Measurements from ENCODE around the gene TSPAN10. TPM values are rescaled to one million over a fixed set of nuclear protein-coding genes. Genes with fewer than 3 reads are reported as not detected.

The TSPAN10 gene
- total RNA-seq, 3 donors from 2014 or later = 0.27 to 0.47 (median 0.41) TPM

DNA sequence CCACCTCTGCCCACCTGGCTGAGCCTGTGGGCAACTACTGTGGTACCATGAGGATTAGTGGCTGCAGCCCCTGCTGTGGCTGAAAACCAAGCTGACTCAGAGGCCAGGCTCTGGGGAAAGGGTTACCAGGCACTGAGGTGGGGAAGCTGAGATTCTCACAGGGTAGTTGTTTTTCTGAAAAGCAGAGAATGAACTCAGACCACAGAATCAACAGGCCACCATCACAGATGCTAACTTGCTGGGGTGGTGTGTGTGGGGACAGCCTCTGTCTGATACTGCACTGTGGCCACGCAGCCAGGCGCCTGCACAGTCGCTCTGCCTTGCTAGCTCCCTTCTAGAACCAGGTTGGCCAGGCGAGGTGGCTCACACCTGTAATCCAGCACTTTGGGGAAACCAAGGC is 28.9 kb upstream of the TSPAN10 start:
- TF ChIP-seq, protein P1, sequence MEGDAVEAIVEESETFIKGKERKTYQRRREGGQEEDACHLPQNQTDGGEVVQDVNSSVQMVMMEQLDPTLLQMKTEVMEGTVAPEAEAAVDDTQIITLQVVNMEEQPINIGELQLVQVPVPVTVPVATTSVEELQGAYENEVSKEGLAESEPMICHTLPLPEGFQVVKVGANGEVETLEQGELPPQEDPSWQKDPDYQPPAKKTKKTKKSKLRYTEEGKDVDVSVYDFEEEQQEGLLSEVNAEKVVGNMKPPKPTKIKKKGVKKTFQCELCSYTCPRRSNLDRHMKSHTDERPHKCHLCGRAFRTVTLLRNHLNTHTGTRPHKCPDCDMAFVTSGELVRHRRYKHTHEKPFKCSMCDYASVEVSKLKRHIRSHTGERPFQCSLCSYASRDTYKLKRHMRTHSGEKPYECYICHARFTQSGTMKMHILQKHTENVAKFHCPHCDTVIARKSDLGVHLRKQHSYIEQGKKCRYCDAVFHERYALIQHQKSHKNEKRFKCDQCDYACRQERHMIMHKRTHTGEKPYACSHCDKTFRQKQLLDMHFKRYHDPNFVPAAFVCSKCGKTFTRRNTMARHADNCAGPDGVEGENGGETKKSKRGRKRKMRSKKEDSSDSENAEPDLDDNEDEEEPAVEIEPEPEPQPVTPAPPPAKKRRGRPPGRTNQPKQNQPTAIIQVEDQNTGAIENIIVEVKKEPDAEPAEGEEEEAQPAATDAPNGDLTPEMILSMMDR (IDR thresholded peaks at IDR 0.05) = no peak
- ATAC-seq (no peak), DNase-seq (no peak)
- Histone ChIP-seq H3K4me3 (no peak overlapping the region), H3K4me1 (ENCODE audit: low read depth) (no peaks in the 10 kb centered on the region), H3K9me3 (no peaks in the 10 kb centered on the region), H3K36me3 (ENCODE audit: low read depth) (peaks cover 8% of the 10 kb centered on the region)
- intact Hi-C loops (cut with DNase I, micrococcal nuclease) = no loop called here

DNA sequence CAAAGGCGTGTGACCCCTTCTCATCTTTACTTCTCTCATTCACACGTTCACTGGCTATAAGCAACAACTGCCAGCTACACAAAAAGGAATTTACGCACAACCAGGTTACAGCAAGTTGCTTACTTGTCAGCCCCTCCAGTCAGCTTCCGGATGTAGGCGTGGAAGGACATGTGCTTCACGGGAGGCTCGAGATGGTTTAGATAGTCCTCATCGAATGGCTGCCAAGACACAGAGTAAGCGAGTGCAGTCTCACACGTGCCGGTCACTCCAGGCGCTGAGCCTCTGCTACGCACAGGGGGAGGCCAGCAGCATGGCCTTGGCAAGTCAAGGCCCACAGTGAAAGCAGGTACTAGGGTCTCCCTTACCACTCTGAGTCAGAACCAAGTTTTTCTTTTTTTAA is 28.4 kb upstream of the TSPAN10 start:
- H3K4me3 ChIP-seq = no peak overlapping the region
- no peaks in the 10 kb centered on the region for H3K9me3 ChIP-seq
- H3K36me3 ChIP-seq (ENCODE audit: low read depth) = peaks cover 8% of the 10 kb centered on the region
- DNase-seq = no peak
- no peaks in the 10 kb centered on the region for H3K4me1 ChIP-seq (ENCODE audit: low read depth)
- intact Hi-C loops (cut with DNase I, micrococcal nuclease) = no loop called here
- no peak for ATAC-seq
- TF ChIP-seq, protein P1 (IDR thresholded peaks at IDR 0.05) = no peak

DNA sequence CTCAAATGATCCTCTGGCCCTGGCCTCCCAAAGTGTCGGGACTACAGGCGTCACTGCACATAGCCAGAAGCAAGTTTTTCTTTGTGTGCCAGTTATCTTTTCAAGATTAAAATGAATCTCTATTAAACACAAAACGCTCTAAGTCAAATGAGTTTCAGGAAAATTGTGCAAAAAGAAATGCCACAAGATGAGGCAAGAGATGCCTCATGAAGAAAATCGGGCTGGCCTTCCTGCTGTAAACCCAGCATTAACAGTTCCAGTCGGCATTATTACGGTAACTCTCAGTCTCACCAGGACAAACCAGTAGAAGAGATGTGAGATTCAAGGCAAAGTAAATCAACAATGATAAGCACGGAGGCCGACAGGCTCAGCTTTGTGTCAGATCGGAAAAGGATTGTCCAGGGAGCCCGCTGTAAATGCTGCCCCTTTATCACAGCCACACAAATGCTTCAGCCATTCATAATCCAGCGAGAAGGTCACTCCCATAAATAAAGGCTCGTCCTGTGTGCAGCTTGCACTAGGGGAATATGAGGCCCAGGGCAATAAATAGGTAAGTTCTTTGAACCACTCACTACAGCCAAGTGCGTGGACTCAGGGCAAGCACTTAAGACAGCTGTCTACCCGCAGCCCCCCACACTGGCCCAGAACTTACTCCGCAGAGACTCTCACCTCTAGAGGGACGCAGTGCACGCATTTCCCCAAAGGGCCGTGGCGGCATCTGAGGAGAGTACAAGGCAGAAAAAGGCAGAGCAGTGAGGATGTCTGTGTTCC is 27.3 kb upstream of the TSPAN10 start:
- TF ChIP-seq, protein P1 (IDR thresholded peaks at IDR 0.05) = no peak
- no peak for DNase-seq
- Histone ChIP-seq H3K36me3 (ENCODE audit: low read depth) (peaks cover 4% of the 10 kb centered on the region), H3K9me3 (no peaks in the 10 kb centered on the region), H3K4me1 (ENCODE audit: low read depth) (no peaks in the 10 kb centered on the region), H3K4me3 (no peak overlapping the region)
- intact Hi-C loops (cut with DNase I, micrococcal nuclease) = no loop called here
- no peak for ATAC-seq

DNA sequence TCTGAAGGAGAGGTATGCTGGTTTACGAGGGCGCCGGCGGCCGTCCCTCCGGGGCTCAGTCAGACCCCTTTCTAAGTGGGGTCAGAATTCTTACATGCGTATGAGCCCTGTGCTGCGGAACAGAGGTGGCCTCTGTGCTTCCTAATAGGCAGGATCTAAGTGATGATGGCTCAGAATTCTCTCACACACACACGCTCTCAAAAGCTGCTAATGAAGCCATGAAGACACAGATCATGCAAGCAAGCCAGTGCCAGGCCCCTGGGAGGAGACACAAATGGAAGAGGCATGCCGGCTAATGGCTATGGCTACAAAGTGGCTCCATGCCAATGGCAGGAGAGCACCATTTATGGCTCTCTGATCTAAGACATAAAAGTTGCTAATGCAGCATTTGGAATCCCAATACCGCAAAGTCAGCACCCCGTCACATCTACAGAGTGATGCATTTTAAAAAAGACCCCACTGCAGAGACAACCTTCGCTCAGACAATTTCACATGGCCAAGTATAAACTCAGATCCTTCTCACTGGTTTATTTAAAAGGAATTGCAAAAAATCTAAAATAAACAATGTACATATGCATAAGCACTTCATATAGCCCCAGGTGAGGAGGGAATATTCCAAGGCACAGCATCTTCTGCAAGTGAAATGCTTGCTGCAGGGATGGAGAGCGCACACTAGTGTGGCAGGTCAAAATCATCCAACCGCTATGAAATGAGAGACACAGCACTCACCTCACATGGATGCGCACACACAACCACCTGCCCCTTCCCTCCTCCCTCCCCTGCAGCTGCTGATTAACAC is 24.6 kb upstream of the TSPAN10 start:
- no peak for ATAC-seq

DNA sequence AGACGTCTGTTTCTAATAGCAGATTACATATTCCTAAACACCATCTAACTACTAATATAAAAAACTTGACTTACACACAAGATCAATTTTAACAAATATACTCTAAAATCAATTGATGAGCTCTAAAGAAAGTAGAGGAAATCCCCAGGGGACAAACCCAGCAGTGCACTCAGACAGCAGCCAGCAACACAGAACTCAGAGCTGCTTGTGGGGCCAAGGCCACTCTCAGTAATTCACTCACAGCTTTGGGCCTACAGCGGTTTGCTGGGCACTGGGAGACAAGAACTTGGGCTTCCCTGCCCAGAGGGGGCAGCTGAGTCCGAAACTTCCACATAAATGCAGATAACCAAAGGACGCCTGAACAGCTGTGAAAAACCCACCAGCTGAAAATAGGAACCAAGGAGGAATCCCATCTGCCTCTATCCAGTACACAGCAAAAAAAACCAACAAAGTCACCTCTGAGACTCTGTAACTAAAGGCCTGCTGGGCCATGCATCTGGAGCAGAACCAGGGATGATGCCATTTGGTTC is 21.5 kb upstream of the TSPAN10 start:
- Histone ChIP-seq H3K4me1 (ENCODE audit: low read depth) (no peaks in the 10 kb centered on the region), H3K4me3 (no peak overlapping the region), H3K36me3 (ENCODE audit: low read depth) (peaks cover 4% of the 10 kb centered on the region), H3K9me3 (no peaks in the 10 kb centered on the region)
- no peak for ATAC-seq
- intact Hi-C loops (cut with DNase I, micrococcal nuclease) = no loop called here
- TF ChIP-seq, protein P1 (IDR thresholded peaks at IDR 0.05) = no peak
- no peak for DNase-seq

More for the DNA sequence above, 24.6 kb upstream of the TSPAN10 start:
- Histone ChIP-seq H3K4me3 (no peak overlapping the region), H3K36me3 (ENCODE audit: low read depth) (peaks cover 4% of the 10 kb centered on the region), H3K4me1 (ENCODE audit: low read depth) (no peaks in the 10 kb centered on the region), H3K9me3 (no peaks in the 10 kb centered on the region)
- no peak for DNase-seq
- intact Hi-C loops (cut with DNase I, micrococcal nuclease) = no loop called here
- TF ChIP-seq, protein P1 (IDR thresholded peaks at IDR 0.05) = no peak
